ENCODE data around the gene TMEM269.
"Not testable (repeated sequence)": the region's sequence is repeated elsewhere in the genome, so short reads cannot be mapped to it uniquely, and the experiment has no call there.

Gene TMEM269

DNA sequence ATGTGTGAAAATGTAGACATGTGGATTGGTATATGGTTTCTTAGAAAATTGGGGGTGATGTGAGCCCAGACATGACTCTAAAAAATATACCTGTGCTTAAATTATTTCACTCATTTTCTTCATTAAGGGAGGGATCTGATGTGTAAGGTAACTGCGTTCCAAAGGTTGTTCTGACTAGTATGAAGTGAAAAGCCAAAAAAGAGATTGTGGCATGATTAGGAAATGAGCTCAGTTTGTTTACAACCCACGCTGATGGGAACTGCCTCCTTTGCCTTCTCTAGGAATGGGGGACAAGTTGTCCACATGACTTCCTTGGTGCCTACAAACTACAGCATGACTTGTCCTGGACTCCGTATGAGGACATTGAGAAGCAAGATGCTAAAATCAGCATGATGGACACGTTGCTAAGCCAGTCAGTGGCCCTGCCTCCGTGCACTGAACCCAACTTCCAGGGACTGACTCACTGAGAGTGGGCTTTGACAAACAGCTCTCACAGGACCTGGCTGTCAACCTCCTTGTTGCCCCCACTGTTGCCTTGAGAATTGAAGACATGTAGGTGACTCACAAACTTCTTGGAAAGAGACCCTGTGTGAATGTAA is 9.8 kb upstream of the TMEM269 start:
- DNase-seq: no peak

DNA sequence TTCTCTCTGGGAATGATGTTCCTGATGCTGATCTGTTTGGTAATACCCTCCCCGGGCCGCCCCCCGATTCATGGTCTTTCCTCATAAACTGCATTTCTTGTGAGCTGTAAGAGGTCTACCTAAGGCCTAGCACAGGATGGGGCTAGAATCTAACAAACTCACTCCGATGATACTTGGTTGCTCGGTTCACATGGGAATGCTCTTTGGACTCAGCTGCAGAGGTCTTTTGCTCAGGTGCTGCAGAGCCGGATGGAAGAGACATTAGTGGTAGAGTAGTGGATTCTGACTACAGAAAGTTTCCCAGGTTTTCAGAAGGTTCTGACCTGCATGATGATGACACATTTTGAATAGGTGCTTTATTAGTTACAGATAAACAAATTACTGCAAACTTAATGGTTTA is 8.3 kb upstream of the TMEM269 start:
- no peak for DNase-seq

DNA sequence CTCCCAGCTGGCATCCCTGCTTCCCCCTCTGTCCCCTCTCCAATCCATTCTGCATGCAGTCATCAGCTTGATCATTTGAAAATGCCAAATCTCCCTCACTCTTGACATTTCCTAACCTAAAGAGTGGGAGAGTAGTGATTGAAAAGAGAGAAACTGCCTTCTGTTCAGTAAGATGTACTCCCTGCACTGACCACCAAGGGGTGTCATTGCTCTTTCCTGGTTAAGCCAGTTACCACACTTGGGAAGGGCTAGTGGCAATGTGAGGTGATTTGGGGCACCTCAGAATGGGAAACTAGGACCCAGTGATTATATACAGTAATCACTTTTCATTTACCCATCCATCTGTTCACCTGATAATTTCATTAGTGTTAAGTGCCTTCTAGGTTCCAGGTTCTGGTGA is 6.9 kb upstream of the TMEM269 start:
- no peak for DNase-seq

DNA sequence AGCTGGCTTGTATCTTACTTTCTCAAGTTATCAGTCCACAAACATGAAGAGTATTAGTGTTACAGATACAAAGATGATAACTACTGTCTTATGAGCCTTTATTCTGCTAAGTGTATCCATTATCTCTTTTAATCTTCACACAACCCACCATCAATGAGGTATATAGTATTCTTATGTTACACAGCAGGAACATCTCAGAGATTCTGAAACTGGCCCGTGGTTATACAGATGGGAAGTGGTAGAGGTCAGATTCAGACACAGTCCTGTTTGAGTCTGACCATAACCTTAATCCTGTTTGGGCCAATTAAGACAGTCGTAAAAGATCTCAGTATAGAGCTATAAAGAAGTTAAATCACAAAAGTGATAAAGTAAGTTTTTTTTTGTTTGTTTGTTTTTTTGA is 5.1 kb upstream of the TMEM269 start:
- DNase-seq: no peak

DNA sequence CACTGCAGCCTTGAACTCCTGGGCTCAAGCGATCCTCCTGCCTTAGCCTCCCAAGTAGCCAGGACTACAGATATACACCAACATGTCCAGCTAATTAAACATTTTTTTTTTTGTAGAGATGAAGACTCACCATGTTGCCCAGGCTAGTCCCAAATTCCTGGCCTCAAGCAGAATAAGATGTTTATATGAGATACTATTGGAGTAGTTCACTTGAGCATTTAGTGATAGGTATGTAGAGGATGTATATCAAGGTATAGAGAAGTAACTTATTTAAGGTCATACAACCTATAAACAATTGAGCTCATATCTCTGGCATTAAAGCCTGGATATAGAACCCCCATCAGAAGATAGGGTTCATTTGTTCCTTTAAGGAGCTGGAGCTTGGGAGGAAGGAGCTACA is 4.6 kb upstream of the TMEM269 start:
- DNase-seq: no peak

DNA sequence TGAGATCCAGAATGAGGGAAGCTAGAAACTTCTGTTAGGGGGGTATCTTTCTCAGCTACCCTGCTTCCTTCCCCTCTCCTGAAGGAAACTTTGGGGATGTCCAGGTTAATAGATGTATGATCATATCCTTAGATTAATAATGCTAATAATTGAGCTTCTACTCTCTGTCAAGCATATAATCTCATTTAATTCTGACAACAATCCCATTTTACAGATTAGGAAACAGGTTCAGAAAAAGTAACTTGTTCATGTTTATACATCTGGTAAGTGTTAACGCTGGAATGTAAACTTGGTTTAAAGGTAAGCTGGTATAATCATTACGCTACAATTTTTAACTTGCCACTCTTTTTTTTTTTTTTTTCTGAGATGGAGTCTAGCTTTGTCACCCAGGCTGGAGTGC is 1.7 kb upstream of the TMEM269 start:
- DNase-seq: no peak

DNA sequence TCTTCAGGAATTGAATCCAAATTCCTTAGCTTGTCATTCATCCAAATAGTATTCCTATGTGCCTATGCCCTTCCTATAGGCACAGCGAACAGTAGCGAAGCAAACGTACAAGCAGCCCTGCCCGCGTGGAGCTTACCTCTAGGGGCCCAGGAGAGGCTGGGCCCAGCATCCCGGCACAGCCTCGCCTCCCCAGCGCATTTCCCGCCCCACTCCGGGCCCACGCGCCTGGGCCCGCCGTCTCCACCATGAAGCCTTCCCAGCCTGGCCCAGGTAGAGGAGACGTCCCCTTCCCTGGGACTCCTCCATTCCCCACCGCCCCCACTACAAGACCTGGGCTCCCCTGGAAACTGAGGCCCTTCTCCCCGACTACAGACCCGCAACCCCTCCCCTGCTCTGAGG is 245 bp upstream of the TMEM269 start:
- DNase-seq: no peak

DNA sequence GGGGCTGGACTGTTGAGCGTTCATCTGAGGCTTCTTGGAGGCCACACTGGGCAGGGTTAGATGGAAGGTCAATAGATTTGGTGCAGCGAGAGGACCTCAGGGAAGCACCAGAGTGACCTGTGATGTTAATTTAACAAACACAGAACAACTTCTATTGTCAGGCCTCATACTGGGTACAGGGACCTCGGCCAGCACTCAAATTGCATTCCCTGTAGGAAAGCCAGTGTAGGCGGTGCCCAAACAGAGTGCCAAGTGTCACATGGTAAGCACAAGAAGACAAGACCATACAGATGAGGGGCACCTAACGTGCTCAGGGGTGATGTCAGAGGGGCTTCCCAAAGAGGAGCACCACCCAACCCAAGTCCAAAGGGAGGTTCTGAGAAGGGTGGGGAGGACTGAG is 1.3 kb downstream of the TMEM269 start:
- no peak for DNase-seq

DNA sequence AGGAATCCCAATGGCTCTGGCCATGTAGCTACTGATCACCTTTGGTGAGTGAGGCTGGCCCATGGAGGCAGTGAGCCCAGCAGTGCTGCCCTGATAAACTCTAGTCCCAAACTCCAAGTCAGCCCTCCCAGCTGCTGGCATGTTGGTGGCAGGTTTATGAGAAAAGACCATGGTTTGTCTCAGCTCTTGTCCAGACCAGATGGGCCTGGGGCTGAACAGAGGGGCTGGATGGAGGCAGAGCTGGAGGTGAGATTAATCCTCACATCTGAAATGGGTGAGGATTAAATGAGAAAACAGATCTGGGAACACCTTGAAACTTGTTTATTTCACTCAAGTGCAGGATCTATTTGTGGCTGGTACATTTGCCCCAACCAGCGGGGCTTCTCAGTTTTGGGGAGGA is 3.2 kb downstream of the TMEM269 start:
- no peak for DNase-seq

DNA sequence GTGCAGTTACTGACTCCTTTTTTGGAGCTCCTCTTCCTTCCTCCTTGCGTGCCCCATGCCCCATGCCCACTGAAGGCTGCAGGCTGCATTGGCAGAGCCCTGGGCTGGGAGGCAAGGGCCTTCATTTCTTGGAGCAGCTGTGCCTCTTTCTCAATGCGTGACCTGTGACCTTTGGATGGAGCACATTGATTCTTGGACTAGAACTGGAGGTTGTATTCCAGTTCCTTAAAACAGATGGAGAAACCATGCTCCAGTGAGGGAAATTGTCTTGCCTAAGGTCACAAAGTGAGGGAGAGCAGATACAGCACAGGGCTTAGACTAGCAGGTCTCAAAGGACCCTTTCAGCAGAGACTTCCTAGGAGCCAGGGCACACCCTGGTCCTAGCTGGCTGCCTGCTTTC is 9.0 kb downstream of the TMEM269 start:
- no peak for DNase-seq

DNA sequence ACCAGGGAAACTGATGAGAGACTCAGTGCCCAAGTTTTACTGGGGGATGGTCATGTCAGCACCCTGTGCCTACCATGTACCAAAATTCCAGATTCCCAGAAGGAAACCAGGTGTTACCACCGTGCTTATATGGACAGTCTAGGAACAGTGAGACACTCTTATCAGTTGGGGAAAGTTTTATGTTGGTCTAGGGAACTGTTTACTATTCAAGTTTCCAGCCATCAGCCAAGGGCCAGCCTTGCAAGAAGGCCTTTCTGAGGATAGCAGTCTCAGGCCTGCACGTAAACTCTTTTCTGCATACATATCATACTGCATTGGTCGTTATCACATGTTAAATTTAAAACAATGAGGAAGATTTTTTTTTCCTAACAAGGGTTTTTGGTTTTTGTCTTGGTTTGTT is 12.6 kb downstream of the TMEM269 start:
- no peak for DNase-seq

DNA sequence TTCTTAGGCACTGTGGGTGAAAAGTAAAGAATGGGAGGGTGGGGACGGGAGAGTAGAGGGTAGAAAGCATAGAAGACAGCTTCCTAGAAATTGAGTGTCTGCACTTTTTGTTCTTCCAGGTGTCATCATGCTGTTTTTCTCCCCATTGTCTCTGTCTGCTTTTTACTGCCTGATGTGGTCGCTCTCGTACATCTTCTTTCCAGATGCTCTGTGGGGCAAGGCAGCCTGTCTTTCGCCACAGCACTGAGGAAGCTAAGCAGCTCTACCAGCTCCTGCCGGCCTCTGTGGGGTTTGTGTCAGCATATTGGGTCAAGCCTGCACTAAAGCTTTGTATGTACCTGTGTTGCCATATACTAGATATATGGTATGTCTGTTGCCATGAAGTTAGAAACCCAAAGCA is 13.2 kb downstream of the TMEM269 start:
- no peak for DNase-seq

DNA sequence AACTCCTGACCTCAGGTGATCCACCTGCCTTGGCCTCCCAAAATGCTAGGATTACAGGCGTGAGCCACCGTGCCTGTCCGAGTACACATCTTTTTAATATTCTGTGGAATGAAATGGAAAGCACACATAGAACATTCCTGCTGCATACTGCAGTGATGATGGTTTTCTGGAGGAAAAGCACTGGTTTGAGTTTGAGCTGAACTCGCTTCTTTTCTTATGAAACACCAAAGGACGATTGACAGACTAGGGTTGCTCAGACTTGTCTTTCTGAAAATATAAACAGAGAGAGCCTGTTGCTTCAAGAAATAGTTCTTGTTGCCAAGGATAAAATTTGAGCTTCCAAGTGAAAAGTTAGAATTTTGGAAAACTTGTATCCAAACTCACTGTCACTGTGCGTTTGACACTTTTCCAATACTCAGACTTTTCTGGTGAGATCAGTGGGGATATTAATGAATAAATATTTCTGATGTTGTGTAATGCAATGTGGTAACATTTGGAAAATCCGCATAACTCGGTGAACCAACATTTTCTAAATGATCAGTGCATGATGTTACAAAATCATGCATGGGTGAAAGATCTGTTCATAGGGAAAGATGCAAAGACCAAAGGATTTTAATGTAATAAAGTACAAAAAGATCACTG is 17.2 kb downstream of the TMEM269 start:
- no peak for DNase-seq

DNA sequence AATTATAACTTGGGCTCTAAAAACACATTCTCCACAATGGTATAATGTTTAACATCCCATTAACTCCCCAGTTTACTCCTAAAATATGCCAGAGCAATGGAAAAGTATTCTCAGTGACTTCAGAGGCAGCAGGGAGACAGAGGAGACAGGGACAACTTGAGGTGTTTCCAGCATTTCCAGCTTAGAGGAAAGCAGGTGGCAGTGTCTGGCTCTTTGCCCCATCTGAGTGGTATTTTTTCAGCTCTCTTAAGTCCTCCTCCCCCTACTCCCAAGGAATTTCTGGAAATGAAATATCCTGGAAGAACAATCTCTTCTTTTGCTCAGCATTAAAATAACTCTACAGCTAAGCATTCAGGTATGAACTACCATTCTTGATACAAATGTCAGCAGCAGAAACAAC is 21.4 kb downstream of the TMEM269 start:
- DNase-seq: no peak

DNA sequence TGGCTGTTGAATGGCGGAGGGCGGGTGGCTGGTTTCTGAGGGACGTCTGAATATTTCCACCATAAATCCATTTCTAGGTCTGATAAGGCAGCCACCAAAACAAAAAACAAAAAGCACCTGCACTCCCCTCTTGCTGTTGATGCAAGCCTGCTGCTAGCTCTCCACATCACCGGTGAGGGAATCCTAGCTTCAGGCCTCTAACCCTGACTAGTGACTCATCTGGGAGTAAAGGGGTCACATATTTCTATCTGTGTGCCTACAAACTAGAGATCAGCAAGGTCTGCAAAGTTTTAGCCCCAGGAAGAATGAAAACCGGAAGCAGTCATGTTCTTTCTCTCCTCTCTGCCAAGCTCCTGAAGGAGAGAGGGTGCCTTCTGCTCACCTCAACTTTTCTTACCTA is 21.8 kb downstream of the TMEM269 start:
- DNase-seq: no peak

DNA sequence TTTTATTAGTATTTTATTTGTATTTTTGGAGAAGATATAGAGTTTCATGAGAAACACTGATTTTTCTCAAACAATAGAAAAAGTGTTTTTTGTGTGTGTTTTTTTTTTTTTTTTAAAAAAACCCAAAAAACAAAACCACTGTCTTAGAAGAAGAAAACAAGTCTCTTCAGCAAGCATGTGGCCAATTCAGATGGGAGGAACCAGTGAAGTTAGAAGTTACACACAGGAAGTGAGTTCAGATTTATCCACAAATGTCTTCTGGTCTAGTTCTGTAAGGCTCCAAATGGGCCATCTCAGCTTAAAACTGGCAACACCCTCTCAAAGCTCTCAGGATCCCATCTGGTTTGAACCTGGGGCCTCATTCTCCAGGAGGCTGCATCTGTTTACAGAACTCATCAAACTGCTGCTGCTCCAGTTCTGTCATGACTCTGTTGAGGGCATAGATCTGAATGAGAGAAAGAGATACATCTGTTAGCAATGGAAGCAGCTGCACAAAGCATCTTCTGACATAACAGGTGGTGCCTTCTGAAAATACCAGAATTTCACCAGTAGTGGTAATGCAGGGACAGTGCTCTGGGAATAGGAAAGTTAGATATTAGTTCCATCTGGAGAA is 22.4 kb downstream of the TMEM269 start:
- DNase-seq: no peak

DNA sequence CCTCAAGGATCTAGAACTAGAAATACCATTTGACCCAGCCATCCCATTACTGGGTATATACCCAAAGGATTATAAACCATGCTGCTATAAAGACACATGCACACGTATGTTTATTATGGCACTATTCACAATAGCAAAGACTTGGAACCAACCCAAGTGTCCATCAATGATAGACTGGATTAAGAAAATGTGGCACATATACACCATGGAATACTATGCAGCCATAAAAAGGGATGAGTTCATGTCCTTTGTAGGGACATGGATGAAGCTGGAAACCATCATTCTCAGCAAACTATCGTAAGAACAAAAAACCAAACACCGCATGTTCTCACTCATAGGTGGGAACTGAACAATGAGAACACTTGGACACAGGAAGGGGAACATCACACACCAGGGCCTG is 30.0 kb downstream of the TMEM269 start:
- not testable (repeated sequence) for DNase-seq

DNA sequence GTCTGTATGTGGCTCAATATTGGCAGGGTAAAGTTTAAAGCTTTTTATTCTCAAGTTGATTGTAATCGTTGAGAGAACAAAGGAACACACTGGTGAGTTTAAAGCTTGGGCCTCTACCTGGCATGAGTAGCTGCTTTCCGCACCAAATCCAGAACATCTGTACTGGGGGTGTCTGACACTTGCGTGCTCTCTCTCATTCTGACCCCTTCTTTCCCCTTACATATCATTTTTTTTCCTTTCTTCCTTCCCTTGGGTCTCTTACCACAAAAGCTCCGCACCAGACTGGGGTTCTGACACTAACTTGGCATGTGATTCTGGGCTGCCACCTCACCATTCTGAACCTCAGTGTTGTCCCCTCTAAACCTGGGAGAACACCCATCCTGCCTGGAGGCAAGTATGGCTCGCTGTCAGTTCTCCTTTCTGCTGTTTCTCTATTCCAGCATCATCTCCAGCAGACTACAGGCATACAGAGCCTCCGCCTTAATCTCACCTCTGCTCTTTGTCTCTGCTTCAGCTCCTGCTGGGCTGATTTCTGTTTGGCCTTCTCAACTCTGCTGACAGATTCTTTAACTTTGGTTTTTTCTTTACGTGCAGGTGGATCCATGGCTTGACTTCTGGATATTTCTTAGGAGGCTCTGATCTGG is 31.3 kb downstream of the TMEM269 start:
- DNase-seq: no peak

DNA sequence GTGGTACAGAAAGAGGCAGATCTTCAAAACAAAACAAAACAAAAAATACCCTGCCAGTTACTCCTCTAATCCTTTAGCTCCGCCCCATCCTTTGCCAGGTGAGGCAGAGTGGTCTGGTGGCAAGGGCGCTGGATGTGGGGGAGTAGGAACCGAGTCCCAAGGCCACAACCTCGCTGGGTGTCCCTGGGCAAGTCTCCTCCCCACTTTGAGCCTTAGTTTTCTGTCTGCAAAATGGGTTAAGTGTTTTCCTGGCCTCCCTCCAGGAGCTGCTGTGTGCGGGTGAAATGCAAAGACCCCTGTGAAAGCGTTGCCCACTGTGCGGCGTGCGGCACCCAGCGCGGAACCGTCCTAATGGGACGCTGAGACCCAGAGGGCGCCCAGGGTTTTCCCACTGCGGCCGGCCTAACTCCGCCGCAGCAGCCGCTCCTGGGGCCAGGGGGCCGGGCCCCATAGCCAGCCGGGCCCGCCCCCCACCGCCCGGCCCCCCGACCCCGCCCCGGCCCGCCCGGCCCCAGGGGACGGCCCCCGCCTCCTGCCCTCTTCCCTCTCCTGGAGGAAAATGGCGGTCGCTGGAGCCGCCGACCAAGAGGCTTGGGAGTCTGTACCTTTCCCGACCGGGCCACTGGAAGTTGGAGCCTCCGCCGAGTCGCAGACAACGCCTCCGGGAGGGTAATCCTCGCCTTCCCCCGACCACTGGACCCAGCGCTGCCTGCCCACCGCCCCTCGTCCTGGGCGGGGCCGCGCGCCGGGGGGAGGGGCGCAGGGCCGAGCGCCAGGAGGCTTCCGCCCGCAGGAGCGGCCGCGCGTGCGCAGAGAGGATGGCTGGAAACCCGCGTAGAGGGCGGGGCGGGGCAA is 32.0 kb downstream of the TMEM269 start, which contains the start of the genes ERMAP and SVBP:
Gene ERMAP (plus strand): TSS at position 538 of the 855 bp plus-strand sequence. CDS start 13,327 bp downstream, outside the sequence.
Gene SVBP (minus strand): TSS at position 813 of the 855 bp plus-strand sequence. CDS start 853 bp downstream, outside the sequence.
- peak; percentile 99 for DNase-seq

DNA sequence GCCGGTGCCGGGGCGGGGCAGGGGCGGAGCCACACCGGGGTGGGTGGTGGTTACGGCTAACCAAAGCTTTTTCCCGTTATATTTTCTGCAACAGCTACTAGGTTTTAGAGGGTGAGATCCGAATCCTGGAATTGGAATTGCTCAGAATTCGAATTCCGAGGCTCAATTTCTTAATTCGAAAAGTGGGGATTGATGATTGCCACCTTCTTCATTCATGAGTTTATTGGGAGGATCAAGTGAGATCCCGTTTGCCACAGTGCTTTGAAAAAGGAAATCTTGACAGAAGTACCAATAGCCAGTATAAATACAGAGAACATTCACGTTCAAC is 32.6 kb downstream of the TMEM269 start:
- DNase-seq: peak; percentile 44

DNA sequence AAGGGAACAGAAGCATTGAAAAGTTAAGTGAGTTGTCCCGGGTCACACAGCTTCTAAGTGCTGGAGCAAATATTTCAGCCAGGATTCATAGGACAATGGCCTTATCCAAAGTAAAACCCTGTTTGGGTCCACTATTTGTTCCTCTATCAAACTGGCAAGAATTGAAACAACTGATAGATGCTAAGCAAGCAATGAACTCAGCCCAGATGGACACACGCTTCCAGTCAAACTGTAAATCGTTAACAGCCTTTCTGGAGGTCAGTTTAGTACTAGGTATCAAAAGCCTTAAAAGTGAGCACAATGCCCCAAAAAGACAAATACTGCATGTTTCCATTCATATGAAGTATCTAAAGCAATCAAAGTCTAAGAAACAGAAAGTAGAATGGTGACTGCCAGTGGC is 33.2 kb downstream of the TMEM269 start:
- DNase-seq: no peak

DNA sequence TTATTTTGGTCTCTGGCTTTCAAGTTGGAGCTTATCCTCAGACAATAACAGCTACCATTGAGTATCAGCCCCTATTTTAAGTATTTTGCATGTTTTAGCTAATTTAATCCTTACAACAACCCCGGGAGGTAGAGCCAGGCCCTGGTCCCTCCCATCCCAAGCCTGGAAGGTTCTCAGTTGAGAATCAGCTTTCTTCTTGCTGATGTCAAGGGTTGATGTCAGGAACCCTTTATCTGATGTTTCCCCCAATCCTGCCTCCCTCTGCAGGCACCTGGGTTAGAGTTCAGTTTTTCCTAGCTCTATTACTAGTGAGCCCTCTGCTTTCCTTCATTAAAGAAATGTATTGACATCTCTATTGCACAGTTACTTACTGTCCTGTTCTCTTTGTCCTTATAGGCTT is 36.0 kb downstream of the TMEM269 start:
- DNase-seq: no peak

DNA sequence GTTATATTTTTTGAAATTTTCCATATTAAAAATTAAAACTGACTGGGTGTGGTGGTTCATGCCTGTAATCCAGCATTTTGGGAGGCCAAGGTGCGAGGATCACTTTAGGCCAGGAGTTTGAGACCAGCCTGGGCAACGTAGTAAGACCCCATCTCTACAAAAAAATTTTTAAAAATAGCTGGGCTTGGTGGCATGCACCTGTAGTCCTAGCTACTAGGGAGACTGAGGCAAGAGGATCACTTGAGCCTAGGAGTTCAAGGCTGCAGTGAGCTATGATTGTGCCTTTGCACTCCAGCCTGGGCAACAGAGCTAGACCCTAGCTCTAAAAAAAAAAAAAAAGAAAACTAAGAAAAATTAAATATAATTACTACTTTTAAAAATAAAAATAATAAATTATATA is 36.9 kb downstream of the TMEM269 start:
- DNase-seq: no peak
